Measurements from ENCODE around the gene SKOR1. TPM values are rescaled to one million over a fixed set of nuclear protein-coding genes. Genes with fewer than 3 reads are reported as not detected.

The SKOR1 gene
- total and polyA plus RNA-seq, 2 of the 13 experiments (the other 11 are each of a cell fraction or from before 2014, with no cell fraction given), result 0.09 to 0.11 TPM

DNA sequence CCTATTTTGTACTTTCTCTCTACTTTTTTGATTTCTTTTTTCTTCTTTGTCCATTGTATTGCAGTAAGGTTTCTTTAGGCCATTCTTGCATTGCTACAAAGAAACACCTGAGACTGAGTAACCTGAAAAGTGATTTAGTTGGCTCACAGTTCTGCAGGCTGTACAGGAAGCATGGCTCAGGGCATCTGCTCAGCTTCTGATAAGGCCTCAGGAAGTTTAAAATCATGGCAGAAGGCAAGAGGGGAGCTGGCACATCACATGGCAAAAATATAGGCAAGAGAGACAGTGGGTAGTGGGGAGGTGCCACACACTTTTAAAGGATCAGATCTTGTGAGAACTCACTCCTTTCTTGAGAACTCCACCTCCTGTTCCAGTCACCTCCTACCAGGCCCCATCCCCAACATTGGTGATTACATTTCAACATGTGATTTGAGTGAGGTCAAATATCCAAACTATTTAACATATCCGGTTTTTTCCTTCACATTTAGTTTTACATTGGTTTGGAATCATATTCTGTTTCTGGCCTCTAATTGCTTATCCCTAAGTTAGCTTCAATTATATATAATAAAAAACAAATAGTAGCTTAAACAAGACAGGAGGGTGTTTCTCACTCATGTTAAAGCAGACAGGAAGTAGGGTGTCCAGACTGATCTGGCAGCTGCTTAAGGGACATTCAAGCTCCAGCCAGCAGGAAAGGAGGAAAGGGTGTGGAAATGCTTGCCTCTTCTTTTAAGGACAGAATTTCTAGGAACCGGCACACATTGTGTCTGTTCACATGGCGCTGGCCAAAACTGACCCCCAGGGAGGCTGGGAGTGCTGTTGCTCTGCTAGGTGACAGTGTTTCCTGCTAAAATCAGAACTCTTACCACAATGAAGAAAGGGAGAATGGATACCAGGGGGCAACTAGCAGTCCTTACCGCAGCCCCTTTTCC lies 28.8 kb upstream of the SKOR1 start:
- no peak for FAIRE-seq
- BruUV-seq (replicated peaks), result no TSS peak

More for the DNA sequence above, 28.8 kb upstream of the SKOR1 start:
- Histone ChIP-seq H3K4me1 (ENCODE audit: insufficient read depth, low read length) (peaks cover 10% of the 10 kb centered on the region; the same call in 1 of the 2 replicates), H3K36me3 (replicated peaks in 1 of 2; ENCODE audit: control insufficient read depth in 1 of 2, insufficient read depth in 2 of 2, low read length in 2 of 2) (no peaks in the 10 kb centered on the region), H4K20me1 (ENCODE audit: insufficient read depth, low read length) (no peaks in the 10 kb centered on the region), H2AFZ (ENCODE audit: low read length) (no peak overlapping the region), H3K9me3 (ENCODE audit: low read length) (no peaks in the 10 kb centered on the region), H3K9ac (ENCODE audit: insufficient read depth, low read depth, low read length) (no peak overlapping the region), H3K4me2 (ENCODE audit: low read depth, low read length) (no peak overlapping the region), H3K27ac (ENCODE audit: extremely low read length, insufficient read depth, low read length) (no peak overlapping the region), H3K27me3 (ENCODE audit: control insufficient read depth in 1 of 2, insufficient read depth in 2 of 2, low read length in 2 of 2) (no peaks in the 10 kb centered on the region), H3K4me3 (replicated peaks in 1 of 3; ENCODE audit: insufficient read depth in 1 of 3, low read depth in 2 of 3, low read length in 3 of 3) (no peak overlapping the region), H3K79me2 (ENCODE audit: insufficient read depth, low read length) (no peaks in the 10 kb centered on the region)
- ATAC-seq (no peak), DNase-seq (ENCODE audit: low spot score) (no peak)
- no peak for TF ChIP-seq ZNF296 (CRISPR knock-in tag; conservative IDR thresholded peaks at IDR 0.05)
- TF ChIP-seq, protein P1, sequence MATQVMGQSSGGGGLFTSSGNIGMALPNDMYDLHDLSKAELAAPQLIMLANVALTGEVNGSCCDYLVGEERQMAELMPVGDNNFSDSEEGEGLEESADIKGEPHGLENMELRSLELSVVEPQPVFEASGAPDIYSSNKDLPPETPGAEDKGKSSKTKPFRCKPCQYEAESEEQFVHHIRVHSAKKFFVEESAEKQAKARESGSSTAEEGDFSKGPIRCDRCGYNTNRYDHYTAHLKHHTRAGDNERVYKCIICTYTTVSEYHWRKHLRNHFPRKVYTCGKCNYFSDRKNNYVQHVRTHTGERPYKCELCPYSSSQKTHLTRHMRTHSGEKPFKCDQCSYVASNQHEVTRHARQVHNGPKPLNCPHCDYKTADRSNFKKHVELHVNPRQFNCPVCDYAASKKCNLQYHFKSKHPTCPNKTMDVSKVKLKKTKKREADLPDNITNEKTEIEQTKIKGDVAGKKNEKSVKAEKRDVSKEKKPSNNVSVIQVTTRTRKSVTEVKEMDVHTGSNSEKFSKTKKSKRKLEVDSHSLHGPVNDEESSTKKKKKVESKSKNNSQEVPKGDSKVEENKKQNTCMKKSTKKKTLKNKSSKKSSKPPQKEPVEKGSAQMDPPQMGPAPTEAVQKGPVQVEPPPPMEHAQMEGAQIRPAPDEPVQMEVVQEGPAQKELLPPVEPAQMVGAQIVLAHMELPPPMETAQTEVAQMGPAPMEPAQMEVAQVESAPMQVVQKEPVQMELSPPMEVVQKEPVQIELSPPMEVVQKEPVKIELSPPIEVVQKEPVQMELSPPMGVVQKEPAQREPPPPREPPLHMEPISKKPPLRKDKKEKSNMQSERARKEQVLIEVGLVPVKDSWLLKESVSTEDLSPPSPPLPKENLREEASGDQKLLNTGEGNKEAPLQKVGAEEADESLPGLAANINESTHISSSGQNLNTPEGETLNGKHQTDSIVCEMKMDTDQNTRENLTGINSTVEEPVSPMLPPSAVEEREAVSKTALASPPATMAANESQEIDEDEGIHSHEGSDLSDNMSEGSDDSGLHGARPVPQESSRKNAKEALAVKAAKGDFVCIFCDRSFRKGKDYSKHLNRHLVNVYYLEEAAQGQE (IDR thresholded peaks at IDR 0.05; ENCODE audit: borderline replicate concordance in 1 of 2, low read depth in 1 of 2, low read length in 2 of 2), result no peak
- TF ChIP-seq MXI1 (IDR thresholded peaks at IDR 0.05; ENCODE audit: borderline replicate concordance, low read depth, low read length), result no peak
- TF ChIP-seq ZNF24 (IDR thresholded peaks at IDR 0.05), result no peak
- no peak for TF ChIP-seq ZNF772 (CRISPR knock-in tag; IDR thresholded peaks at IDR 0.05)
- TF ChIP-seq MBD4 (IDR thresholded peaks at IDR 0.05; ENCODE audit: borderline replicate concordance, low read length), result no peak
- TF ChIP-seq TSC22D2 (CRISPR knock-in tag; IDR thresholded peaks at IDR 0.05; ENCODE audit: borderline replicate concordance), result no peak
- TF ChIP-seq FOSL2 (CRISPR knock-in tag; IDR thresholded peaks at IDR 0.05), result no peak
- no peak for TF ChIP-seq U2AF1 (optimal IDR thresholded peaks at IDR 0.05; ENCODE audit: low read depth, low read length)
- TF ChIP-seq ZNF20 (CRISPR knock-in tag; IDR thresholded peaks at IDR 0.05), result no peak
- no peak for TF ChIP-seq HOXD1 (CRISPR knock-in tag; IDR thresholded peaks at IDR 0.05)
- TF ChIP-seq, protein P2, sequence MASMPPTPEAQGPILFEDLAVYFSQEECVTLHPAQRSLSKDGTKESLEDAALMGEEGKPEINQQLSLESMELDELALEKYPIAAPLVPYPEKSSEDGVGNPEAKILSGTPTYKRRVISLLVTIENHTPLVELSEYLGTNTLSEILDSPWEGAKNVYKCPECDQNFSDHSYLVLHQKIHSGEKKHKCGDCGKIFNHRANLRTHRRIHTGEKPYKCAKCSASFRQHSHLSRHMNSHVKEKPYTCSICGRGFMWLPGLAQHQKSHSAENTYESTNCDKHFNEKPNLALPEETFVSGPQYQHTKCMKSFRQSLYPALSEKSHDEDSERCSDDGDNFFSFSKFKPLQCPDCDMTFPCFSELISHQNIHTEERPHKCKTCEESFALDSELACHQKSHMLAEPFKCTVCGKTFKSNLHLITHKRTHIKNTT (CRISPR knock-in tag; IDR thresholded peaks at IDR 0.05), result no peak
- no peak for TF ChIP-seq GZF1 (CRISPR knock-in tag; IDR thresholded peaks at IDR 0.05)
- WGBS (ENCODE audit: low lambda C conversion rate), result 92% methylated on average over 4 of the region's 4 CpGs
- POLR2A ChIA-PET, result no interaction called here
- CTCF ChIA-PET (ENCODE audit: low intra/inter-chr PET ratio, low total read pairs), result no interaction called here
- in situ Hi-C loops (cut with HindIII; ENCODE audit: extremely low pct_ligation_motif_present, low pct_unique_long_range_greater_than_20kb), result no loop called here
- intact Hi-C loops (cut with micrococcal nuclease; ENCODE audit: unreplicated experiment), result no loop called here

Data from HepG2 (cell line).